A204.1 (cell line): ENCODE results near the gene THPO.

Source experiments
- FAIRE-seq: peaks from 2 replicates; lab custom pipeline; 2012; peaks lifted over from hg19 to GRCh38; lab: Jason Lieb, UNC

The THPO gene

DNA sequence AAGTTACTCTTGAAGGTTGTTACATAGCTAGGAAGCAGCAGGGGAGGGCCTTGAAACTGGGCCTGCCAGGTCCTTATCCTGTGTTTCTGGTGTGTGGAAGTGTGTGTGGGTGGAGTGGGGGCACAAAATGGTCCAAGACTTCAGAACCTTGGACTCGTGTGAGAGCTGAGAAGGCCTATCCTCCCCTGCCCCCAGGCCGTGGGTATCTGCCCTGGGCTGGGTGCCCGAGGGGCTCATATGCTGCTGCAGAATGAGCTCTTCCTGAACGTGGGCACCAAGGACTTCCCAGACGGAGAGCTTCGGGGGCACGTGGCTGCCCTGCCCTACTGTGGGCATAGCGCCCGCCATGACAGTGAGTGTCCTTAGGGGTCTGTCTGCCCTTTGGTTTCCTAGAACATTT, 6.3 kb upstream of the THPO start:
- no peak for FAIRE-seq

DNA sequence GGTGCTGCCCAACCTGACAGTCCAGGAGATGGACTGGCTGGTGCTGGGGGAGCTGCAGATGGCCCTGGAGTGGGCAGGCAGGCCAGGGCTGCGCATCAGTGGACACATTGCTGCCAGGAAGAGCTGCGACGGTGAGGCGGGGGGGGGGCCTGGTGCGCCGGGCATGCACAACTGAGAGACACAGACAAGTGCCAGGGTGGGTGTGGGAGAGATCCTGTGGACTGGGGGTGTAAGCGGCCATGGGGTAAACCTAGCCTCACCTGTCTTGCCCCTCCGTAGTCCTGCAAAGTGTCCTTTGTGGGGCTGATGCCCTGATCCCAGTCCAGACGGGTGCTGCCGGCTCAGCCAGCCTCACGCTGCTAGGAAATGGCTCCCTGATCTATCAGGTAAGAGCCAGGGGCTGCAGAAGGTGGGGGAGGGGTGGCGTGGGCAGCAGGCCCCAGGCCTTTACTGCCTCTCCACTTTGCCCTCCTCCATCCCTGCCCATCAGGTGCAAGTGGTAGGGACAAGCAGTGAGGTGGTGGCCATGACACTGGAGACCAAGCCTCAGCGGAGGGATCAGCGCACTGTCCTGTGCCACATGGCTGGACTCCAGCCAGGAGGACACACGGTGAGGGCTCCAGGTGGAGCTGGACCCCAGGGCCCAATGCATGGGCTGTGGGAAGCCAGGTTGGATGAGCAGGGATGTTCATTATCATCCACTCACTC, 5.2 kb upstream of the THPO start:
- no peak for FAIRE-seq

DNA sequence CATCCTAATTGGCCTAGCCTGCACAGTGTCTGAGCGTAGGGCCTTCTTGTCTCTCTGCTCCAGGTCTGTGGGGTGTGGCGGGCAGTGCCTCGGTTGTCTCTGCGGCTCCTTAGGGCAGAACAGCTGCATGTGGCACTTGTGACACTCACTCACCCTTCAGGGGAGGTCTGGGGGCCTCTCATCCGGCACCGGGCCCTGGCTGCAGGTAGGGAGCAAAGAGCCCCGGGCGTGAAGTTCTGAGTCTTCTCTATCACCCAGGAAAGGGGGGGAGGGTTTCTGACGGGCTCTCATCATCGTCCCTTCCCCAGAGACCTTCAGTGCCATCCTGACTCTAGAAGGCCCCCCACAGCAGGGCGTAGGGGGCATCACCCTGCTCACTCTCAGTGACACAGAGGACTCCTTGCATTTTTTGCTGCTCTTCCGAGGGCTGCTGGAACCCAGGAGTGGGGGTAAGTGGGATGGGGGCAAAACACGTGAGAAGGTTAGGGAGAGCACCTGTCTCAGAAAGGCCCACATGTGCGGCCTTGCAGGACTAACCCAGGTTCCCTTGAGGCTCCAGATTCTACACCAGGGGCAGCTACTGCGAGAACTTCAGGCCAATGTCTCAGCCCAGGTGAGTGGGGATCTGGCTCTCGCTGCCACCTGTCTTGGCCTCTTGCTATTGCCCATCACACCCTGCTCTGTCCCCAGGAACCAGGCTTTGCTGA, 4.5 kb upstream of the THPO start:
- no peak for FAIRE-seq

DNA sequence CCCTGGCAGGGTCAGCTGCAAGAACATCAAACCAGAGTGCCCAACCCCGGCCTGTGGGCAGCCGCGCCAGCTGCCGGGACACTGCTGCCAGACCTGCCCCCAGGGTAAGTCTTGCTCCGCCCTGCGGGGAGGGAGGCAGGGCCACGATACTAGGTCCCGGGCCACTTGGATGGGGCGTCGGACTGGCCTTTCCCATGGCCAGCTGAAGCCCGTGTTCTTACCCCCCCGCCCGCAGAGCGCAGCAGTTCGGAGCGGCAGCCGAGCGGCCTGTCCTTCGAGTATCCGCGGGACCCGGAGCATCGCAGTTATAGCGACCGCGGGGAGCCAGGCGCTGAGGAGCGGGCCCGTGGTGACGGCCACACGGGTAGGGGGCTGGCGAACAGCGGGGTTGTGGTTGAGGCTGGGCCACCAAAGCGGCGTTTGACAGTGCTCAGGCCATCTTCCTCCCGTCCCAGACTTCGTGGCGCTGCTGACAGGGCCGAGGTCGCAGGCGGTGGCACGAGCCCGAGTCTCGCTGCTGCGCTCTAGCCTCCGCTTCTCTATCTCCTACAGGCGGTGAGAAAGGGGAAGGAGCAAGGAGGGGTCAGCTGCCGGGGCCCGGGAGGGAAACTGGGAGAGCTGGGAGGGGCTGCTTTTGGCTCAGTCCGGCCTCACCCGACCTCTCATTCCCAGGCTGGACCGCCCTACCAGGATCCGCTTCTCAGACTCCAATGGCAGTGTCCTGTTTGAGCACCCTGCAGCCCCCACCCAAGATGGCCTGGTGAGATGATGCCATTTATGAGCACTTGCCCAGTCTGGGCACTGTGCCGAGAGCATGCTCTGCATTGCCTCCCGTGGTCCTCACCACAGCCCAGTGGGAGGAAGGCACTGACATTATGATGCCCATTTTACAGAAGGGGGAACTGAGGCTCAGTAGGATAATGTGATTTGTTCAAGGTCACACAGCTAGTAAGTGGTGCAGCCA, 3.5 kb upstream of the THPO start:
- no peak for FAIRE-seq

DNA sequence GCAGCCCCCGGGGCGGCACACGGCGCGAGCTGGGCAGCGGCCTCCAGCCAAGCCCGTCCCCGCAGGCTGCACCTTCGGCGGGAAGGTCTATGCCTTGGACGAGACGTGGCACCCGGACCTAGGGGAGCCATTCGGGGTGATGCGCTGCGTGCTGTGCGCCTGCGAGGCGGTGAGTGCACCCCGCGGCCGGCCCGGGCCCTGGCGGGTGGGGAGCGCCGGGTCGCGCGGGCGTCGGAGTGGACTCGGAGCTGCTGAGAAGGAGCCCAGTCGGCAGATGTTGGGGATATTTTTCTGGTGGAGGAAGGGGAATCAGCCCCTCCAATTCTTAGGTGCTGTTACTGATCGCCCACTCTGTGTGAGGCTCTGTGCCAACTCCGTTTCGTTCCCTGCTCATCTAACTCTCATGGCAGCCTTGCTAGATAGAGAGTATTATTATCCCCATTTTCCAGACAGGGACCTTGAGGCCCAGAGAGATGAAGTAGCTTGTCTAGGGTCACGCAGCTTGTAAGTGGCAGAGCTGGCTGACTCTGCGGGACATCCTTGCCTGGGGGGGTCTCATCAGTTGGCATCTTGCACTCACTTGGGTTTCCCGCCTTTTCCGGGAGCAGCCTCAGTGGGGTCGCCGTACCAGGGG, 2.7 kb upstream of the THPO start:
- no peak for FAIRE-seq

DNA sequence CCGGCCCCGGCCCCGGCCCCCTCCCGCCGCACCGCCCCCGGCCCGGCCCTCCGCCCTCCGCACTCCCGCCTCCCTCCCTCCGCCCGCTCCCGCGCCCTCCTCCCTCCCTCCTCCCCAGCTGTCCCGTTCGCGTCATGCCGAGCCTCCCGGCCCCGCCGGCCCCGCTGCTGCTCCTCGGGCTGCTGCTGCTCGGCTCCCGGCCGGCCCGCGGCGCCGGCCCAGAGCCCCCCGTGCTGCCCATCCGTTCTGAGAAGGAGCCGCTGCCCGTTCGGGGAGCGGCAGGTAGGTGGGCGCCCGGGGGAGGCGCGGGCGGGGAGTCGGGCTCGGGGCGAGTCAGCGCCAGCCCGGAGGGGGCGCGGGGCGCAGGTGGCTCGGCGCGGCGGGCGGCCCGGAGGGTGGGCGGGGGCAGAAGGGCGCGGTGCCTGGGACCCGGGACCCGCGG, 2.2 kb upstream of the THPO start:
- FAIRE-seq, result no peak

DNA sequence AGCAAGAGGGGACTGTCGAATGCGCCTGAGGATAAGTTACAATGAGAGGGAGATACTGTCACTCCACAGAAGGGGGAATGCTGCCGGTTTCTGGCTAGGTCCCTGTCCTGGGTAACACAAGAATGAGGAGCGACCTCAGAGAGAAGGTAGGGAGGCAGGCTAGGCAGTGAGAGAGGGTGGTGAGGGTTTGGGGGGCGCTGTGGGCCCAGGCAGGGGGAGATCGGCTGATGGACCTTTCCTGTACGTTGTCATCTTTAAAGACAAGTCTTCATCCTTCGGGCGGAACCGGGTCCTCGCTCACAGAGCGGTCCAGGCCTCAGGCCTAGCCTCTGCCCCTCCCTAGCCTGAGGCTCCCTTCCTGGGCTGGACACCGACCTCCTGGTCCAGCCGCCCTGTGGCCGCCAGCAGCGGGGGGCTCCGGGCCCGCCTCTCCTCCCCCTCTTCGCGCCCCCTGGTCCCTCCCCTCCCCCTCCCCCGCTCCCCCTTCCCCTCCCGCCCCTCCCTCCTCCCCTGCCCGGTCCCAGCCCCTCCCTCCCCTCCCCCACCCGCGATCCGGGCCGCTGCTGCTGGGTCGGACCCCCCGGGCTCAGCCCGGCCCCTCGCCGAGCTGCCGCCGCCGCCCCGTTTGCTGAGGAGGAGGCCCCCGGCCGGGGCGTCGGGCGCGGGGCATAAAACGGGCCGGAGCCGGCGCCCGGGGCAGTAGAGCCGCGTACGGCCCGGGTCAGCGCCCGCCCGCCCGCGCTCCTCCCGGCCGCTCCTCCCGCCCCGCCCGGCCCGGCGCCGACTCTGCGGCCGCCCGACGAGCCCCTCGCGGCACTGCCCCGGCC, 1.6 kb upstream of the THPO start, which contains the start of gene CHRD:
Gene CHRD (plus strand): TSS at position 697 of the 827 bp plus-strand sequence. CDS start 265 bp downstream, outside the sequence.
- no peak for FAIRE-seq

DNA sequence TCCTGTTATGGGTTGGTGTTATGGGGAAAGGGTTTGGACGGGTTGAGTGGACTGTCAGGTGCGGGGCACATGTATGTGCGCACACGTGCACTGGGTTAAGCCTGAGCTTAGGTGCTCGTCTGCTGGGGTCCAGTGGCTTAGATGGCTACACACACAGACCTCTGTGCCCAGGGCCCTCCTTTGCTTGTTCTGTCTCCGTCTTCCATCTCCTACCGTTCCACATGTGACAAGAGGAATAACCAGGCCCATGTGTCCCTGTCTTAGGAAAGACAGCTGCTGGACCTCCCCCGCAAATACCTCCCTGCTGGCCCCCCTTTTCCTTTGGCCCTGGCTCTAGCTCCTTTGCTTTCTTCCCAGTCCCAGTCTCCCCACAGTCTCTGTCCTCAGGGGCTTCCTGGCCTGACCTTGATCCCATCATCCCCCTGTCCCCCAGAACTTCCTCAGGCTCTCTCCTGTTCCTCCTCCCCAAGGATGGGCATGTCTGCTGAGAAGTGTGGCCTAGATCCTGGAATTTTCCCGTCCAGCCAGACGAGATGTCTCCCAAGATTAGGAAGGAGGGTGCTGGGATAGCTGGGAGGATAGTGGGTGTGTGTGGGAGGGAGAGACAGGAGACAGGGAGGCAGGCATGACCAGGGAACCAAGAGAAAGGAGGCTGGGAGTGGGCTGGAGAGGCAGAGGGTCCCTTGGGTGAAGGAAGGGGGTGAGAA, 797 bp upstream of the THPO start:
- FAIRE-seq, result no peak

DNA sequence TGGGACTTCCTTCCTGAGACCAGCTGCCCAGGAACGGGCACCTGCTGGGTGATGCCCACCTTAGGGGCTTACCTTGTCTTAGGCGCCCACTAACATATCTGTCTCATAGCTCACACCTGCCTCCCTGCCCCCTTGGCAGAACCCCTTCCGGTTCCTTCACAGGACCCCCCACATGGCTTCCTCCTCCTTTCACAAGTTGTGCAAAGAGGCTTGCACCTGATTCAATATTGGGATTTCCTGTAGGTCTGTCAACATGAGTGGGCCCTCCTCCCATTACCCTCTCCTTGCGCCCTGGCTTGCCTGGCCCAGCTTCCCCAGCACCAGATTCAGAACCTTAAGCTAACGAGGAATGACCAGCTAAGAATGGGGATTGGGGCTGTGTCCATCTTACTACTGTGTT, 633 bp downstream of the THPO start:
- FAIRE-seq, result no peak

DNA sequence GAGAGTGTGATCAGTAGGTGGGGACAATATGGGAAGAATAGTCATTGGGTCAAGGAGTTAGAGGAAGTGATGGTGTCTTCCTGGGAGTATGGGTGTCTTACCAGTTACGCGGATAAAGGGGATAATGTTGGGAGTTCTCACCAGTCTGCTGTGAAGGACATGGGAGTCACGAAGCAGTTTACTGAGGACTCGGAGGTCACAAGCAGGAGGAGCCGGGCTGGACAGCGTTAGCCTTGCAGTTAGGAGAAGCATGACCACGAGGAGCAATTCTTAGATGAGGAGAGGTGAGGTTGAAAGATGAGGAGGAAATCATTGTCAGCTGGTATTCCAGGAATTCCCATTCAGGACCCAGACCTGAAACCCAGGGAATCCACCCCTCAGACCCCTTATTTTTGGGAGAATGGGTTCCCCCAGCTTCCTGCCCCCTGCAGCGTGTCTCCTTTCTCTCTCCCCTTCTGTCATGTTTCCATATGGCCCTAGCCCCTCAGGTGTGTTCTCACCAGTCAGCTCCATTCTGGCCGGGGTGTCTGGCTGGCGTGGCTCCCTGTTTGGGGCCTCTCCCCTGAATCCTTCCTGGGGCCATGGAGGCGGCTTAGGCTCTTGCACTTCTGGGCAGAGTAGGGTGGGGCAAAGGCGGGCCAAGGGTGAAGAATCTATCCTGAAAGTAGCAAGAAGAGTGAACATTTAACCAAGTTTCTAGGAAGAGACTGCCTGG, 2.1 kb downstream of the THPO start:
- FAIRE-seq, result no peak

DNA sequence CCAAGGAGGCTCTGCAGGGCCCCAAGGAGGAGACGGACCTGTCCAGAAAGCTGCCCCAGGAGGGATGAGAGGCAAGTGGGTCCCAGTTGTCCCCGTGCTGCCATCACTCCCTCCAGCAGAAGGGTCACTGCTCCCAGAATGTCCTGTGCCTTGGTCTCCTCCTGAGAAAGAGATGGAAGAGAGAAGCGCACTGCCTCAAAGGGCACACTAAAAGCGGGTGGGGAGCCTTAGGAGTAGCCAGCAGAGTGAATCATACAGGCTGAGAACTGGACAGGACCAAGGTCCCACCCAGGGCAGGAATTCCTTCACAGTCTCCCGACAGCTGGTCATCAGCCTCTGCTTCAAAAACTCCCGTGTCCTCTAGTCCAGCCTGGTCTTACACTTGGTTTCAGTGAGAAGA, 4.6 kb downstream of the THPO start:
- no peak for FAIRE-seq

DNA sequence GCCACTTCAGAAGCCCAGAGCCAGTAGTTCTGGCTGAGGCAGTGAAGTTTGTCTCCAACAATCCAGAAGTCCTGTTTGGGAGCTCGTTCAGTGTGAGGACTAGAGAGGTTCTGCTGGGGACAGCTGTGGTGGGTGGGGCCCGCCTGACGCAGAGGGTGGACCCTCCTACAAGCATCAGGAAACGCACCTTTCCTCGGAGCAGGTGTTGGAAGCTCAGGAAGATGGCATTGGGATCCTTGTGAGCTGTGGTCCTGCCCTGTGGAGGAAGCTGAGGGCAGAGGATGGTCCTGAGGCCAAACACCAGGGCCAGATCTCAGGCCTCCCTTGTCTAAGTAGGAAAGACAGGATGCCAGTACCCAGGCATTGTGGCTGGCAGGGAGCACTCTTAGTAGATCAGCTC, 5.1 kb downstream of the THPO start:
- no peak for FAIRE-seq

DNA sequence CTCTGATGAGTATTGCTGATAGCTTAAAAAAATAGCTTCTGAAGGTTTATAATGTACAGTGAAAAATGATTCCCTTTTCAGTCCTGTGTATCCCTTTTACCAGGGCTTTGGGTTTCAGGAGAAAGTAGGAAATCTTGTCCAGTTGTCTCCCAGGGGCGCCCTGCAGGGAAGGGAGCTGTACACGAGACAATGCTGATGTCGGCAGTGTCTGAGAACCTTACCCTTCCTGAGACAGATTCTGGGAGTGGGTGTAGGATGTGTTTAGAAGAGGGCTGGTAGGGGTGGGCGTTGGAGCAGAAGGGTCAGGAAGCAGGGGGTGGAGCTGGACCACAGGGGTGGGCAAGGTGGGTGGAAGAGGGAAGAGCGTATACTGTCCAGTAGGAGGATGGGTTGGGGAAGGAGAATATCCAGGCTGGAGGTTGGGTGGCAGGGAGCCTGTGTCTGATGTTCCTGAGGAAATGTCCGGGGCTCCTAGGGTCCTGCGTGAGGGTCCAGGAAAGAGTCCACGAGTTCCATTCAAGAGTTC, 5.6 kb downstream of the THPO start:
- no peak for FAIRE-seq

DNA sequence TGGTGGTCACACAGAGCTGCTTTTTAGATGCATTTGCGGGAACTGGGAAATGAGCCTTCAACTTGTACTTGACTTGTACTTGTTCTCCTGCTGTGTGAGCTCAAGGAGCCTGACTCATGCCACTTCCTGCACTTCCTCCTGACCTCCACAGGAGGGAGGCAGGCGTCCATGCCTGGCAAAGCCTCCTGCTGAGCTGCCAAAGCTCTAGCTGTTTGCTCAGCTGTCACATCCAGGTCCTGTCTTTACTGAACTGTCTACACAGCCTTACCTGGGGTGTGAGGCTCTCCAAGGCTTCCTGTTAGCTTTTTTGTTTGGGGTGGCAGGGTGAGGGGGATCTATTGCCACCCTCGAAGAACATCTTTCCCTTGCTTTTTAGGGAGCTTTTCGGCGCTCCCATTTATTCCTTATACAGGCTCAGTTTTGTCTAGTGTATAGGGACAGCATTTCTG, 6.4 kb downstream of the THPO start:
- FAIRE-seq, result no peak

DNA sequence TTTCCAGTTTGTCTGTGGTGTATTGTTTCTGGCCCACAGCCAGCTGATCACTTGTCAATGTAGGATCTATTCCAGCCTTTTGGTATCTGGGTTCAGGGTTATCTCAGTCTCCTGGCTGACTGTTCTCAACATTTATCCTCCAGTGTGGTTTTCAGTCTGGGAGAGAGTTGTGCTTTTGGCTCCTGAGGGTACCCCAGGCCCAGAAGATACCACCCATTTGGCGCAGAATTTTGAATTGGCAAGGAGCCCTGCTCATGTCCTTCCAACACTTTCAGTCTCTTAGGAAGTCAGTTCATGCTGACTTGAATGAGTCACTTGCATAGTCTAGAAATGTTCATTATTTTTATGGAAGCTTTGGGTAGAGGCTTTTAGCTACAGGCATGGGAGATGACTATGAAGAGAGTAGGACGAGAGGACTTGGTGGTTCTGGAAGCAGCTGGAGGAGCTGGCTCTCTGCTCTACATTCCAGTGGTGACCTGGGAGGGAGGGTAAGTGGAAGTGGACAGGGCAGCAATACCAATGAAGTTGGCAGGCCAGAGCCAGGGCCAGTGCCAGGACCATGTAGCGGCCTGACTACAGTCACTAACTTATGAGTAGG, 9.3 kb downstream of the THPO start:
- FAIRE-seq, result no peak

DNA sequence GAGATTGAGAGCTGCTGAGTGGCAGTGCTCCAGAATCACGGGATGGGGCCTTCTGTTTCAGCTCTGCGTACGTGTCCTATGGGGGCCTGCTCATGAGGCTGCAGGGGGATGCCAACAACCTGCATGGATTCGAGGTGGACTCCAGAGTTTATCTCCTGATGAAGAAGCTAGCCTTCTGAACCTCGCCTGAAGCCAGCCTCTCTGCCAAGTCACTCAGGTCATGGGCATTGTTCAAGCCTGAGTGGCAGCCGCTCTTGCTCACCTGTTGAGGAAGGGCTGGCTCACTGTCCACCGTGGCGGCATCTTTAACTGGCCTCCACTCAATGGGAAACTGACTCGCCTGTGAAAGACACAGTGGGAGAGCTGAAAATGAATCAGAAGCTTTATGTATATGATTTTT, 9.9 kb downstream of the THPO start:
- no peak for FAIRE-seq

DNA sequence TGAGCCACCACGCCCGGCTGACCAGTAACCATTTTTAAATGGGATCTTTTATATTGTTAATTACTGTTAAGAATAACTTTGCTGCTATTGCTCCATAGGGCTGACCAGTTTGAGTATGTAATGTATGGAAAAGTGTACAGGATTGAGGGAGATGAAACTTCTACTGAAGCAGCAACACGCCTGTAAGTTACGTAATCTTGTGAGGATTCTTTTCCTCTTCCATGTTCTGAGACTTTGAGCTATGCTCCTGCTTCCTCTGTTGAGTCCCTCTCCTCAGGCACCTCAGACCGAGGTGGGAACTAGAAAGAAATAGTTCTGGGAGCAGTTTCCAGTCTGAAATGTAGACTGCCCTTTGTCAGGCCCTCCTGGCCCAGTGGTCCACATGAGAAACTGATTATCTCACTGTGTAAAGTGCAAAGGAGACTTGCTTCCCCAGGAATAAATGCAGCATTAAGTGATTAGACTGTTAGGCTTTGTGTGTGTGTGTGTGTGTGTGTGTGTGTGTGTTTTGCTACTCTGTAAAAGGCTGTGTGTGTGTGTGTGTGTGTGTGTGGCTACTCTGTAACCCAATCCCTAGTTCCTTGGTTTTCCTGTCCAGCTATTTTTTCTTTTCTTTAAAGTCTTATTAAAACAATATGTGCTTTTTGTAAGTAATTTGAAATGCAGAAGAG, 11.3 kb downstream of the THPO start:
- FAIRE-seq, result no peak

DNA sequence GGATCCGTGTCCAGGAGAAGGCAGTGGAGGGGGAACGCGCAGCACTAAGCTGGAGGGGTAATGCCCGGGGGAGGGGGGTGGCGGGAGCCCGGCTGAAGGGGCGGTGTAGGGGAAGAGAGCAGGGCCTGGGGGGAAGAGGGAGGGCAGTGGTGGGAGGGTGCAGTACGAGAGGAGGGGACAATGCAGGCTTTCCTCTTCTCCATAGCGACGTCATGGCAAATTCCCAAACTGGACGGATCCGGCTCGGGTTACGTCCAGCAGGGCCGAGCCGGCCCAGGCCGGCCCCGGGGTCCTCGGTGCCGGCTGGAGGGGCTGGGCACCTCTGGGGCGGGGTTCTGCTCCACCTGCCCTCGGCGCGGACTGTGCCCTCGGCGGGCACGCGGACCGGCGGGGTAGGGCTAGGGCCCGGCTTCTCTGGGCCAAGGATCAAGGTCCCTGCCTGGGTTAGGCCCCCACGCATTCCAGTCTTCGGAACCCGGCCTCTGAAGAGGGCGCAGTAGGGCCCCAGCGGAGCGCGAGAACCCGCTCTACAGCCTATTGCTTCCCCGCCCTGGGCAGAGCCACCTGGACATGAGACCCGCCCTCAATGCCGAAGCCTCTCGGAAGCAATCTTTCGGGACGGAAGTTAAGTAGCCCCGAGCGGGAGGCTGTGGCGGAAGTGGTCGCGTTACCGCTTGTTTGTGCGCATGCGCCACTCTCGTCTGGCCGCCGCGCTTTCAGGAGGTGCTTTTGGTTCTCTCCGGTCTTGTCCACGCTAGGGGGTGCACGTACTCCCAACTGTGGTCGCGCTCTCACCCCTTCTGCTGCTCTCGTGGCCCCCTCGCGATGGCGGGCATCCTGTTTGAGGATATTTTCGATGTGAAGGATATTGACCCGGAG, 15.1 kb downstream of the THPO start:
- FAIRE-seq, result peak; percentile 93
